Fibroblast of skin of back (primary cell): ENCODE measurements around the gene DIRAS1.
"Not testable (repeated sequence)": the region's sequence is repeated elsewhere in the genome, so short reads cannot be mapped to it uniquely, and the experiment has no call there.

ENCODE experiments used
- DNase-seq: peaks from one replicate; pipeline ENCODE4 v3.0.0-alpha.2; 2013

The DIRAS1 gene

DNA sequence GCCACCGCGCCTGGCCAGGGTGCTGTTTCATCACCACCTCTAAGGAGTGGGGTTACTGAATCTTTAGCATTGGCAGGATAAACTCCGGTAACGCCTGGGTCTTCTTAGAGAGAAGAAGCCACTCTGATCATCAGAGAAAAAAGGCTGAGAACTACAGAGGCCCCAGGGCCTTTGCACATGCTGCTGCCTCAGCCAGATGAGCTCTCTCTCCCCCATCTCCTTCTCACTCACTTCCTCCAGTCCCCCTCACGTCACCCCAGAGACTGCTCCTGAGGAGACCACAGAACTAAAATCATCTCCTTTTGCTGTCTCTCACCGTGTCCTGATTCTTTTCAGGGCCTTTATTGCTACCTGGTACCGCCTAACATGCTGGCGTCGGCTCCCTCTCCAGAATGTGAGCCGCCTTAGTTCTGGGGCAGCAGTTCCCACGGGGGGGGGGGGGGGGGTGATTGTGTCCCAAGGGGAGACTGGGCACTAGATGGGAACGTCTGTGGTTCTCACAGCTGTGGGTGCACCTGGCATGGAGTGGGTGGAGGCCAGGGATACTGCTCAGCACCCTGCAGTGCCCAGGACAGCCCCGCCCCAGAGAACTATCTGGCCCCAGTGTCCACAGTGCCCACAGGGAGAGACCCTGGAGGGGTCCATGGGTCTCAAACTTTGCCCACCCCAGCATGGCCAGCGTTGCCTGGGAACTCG lies 5.1 kb upstream of the DIRAS1 start:
- no peak for DNase-seq

DNA sequence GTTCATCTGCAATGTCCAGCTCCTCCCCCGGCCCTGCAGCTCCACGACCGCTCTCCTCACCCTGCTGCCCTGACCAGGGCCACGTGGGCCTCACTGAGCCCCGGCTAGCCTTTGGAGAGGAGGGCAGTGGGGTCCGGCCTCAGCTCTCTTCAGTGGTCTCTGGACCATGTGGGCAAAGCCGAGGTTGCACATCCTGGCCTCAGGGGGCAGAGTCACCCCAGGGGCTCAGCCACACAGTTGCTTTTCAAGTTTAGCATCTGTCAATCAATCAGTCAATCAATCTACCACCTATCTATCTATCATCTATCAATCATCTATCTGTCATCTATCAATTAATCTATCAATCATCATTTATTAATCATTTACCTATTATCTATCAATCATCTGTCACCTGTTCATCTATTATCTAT lies 3.0 kb upstream of the DIRAS1 start:
- DNase-seq: no peak

DNA sequence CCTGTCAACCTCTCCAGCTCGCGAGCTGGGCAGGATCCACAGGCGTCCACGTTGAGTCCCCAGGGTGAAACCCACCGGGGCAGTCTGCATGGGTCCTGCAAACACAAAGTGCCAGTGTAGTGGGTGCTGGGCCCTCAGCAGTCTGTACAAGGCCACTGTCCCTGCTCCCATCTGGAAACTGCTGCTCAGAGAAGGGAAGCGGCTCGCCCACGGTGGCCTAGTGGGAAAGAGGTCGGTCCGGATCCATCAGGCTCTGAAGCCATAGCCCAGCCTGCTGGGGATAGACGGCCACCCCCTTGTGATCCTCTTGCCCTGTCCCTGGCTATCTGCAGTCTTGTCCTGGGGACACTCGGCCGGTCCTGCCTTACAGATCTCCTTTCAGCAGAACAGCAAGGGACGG lies 2.6 kb upstream of the DIRAS1 start:
- DNase-seq: no peak

DNA sequence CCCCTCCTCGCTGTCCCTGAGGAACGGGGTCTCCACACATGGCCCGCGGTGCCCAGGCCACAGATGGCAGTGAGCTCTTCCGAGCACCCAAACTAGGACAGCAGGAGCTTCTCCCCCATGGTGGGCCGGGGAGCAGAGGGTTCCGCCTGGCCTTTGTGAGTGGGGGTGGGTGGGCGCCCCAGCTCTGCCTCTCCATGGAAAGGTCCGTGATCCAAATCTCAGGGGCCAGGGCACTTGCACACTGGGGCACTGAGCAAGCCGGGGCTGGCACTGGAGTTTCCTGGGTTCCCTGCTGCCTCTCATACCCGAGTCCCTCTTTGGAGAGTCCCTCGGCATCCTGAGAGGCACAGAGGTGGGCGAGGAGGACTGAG lies 2.2 kb upstream of the DIRAS1 start:
- no peak for DNase-seq

DNA sequence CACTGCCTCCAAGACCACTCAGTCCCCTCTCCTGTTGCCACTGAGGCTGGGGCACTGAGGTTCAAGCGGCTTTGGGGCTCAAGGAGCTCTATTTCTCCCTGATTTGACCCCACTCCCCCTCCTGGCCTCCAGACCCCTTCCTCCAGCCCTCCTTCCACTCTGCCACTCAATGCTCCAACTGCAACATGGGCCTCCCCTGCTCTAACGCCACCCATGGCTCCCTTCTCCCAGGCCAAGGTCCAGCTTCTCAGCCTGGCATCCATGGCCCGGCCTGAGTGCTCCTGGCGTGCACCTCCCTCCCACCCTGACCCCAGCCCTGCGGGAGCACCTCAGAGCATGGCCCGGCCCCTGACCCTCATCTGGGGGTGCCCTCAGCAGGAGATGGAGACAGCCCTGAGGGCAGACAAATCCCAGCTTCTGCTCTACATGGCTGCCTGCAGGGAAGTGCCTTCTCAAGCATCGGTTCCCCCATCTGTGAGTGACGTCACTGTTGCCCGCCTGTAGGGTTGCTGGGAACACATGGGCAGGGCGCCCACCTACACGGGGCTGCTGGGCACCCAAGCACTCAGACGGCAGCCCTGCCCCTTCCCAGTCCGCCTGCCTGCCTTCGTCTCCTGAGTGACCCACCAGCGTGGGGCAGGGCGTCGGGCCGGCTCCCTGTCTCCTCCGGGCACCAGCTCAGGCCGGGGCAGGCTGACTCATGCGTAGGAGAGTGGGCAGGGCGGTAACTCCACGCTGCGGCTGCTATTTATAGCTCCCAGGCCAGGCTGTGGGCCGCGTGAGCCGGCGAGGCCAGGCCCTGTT lies 1.6 kb upstream of the DIRAS1 start:
- peak; percentile 60 for DNase-seq

DNA sequence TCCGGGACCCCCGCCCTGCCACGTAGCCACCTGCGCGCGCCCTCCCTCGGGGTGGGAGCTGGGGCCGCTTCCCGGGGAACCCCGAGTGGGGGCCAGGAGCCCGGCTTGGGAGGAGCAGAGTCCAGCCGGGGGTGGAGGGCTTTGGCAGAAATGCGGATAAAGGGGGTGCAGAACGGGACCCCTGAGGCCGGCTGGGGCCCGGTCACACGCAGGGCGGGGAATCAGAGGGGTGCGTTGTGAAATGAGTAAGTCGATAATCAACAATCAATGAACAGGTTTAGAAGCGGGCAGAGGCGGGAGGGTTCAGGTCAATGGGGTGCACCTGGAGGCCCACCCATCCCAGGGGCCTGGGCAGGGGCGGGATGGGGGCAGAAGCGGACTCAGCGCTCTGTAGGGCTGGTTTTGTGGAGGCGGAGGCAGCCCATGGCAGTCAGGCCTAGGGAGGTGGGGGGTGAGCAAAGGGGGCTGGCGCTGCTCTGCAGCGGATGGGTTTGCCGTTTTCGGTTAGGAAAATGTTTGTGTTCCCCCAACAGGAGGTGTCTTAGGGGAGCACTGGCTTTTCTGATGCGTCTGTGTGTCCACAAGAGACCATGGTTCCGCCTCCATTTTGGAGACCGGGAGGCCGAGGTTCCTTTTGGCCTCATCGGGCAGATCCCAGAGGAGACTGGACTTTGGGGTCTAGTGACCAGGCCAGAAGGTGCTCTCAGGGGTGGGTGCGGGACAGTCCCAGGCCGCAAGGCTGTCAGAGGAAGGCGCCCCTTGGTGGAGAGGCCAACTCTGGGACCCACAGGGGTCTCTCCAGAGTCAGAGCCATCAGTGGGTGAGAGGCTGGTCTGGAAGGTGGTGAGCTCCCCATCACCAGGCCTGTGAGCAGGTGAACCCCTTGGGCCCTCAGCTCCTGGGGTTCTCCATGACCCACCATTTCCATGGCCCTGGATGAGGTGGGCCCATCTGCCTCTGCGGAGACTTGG lies 683 bp upstream of the DIRAS1 start:
- DNase-seq: no peak

DNA sequence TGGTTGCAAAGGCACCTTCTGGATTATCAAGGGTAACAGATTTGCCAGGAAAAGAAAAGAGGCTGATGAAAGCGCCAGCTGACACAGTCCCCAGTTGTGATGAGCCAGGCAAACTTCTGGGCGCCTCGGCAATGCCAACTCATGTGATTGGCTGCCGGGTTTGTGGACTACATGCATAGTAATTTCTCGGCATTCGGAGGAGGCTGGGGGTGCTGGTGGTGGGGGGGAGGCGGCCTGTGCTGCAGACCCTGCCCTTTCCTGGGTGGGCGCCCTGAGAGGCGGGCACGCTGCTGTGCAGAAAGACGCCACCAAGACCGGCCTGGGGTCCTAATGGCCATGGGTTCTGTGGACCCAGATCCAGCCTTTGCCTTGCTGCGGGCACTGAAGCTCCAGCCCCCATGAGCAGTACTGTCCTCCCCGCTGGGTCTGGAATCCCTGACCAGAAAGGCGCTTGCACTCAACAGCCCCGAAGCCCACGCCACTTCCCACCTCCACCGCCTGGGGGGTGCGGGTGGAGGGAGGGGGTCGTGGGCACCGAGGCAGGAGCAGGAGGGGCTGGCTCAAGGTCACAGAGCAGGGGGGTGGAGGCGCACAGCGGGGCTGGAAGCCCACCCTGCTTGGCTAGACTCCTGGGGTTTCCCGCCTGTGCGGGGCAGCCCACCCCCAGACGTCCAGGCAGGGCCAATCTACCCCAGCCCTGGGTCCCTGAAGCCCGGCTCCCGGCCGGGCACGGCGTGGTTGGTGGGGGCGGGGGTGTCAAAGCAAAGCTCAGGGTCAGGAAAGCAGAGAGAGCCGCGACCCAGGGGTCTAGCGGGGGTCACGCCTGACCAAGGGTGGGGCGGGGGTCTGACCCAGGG lies 1.0 kb downstream of the DIRAS1 start:
- peak; percentile 23 for DNase-seq

DNA sequence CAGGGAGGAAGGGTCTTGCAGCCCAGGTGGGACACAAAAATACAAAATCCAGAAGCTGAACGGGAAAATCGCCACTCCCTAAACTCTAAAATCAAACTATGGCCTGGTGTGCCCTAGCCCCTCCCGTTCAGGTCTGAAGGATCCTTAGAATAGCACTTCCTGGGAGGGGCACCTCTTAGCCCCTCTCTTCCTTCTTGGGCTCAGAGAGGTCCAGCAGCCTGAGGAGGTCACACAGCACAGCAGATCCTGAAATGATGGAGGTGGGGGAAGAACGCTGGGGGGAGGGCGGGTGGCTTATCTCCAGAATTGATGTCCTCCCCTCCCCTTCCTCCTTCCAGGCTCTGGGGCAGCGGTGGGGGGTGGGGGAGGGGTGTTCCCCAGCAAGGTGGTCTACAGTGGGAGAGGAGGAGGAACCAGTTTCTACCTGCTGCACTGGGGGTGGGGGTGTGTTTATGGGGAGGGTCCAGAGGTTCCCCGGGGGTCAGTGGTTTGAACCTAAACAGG lies 1.9 kb downstream of the DIRAS1 start:
- no peak for DNase-seq

DNA sequence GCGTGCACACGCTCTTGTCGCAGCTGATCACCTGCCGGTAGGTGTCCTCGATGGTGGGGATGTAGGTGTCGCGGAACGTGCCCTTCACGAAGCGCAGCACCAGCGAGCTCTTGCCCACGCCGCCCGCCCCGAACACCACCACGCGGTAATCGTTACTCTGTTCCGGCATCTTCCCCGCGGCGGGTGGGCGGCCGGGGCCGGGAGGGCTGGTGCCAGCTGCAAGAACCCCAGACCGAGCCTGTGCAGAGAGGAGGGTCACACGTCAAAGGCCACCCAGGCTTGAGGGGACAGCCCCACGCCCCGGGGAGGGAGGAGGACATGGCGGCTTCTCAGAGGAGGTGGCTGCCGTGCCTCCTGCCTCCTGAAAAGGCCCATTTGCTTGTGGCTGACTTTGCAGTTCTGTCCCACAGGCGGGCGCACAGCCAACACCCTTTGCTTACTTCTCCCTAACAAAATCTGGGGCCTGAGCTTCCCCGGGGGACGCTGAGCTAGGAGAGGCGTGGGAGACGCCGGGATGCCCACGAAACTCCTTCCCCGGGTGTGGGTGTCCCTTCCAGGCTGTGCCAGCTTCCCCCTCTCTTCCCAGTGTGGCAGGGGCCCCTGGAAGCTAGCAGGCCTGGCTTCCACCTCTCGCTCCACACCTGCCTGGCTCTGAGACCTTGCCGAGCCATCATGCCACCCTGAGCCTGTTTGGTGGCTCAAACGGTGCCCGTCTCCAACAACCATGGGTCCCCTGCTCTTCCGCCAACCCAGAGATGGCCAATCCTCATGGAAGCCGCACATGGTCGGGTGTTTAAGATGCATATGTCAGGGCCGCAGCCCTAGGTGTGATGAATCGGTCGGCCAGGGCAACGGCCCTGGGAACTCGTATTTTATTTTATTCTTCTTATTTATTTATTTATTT lies 3.3 kb downstream of the DIRAS1 start:
- DNase-seq: no peak

DNA sequence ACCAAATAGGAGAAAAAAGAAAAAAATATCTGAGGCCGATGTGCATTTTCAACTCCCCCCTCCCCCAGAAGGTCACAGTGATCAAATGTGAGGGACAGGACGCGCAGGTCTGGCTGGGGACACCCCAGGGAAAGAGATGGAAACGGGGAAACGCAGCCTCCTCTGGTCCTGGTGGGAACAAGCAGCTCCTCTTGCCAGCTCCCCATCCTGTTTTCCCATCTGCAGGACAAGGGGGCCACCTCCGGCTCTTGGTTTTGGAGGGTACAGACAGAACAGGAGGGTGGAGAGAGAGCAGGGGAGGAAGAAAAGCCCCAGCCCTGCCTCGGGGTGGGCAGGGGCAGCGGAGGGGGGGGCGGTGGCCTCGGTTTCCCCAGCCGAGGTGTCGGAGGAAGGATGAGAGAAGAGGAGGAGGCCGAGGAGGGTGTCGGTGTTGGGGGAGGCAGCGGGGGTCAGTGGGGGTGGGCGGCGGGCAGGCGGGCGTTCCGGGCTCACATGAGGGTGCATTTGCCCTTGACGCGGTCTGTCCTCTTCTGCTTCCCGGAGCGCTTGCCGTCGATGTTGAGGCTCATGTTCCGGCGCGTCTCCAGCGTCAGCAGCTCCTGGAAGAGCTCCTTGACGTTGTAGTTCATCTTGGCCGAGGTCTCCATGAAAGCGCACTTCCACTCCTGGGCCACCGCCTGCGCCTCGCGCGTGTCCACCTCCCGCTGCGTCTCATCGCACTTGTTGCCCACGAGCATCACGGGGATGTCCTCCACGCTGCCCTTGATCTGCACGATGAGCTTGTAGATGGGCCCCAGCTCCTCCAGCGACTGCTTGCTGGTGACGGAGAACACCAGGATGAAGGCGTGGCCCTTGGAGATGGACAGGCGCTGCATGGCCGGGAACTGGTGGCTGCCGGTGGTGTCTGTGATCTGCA lies 4.2 kb downstream of the DIRAS1 start:
- DNase-seq: no peak

DNA sequence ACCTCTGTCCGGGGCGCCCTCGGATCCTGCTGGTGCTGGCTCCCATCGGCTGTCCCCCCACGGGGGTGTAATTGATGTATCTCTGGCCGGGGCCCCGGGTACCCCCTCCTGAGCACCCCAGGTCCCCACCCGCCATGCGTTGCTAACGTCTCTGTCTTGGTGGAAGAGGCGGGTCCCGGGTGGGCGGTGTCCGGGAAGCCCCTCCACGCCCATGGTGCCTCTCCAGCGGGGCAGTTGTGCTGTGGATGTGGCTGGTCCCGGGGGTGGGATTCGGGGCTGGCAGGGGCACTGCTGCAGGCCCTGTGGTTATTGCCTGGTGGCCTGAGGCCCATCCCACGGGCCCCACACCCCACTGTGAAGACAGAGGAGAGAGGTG lies 4.9 kb downstream of the DIRAS1 start:
- no peak for DNase-seq

DNA sequence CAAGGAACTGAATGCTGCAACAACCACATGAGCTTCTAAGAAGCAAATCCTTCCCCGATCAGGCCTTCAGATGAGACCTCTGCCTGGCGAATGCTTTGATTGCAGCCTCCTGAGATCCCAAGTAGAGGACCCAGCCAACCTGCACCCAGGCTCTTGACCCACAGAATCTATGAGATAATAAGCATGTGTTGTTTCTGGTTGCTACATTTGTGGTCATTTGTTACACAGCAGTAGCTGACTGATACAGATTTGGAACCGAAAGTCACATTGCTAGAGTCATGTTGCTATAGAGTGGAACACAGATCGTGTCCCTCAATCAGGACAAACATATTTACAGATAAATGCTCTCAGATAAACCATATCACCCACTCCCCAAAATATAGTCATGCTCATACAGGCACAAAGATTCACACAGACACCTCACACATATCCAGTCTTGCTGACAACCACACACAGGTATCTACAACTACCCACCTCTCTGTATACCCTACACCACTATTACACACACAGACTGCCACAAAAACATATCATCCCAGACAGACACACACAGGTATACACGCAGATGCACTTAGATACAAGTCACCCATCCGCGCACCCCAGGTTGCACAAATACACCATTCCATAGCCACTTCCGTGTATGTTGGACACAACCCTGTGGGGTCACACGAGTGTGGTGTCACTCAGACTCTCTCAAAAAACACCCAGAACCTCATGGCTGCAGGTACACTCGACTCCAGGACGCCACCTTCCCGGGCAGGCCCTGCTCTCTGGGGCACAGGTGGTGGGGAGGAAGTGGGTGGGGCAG lies 5.5 kb downstream of the DIRAS1 start:
- DNase-seq: no peak

DNA sequence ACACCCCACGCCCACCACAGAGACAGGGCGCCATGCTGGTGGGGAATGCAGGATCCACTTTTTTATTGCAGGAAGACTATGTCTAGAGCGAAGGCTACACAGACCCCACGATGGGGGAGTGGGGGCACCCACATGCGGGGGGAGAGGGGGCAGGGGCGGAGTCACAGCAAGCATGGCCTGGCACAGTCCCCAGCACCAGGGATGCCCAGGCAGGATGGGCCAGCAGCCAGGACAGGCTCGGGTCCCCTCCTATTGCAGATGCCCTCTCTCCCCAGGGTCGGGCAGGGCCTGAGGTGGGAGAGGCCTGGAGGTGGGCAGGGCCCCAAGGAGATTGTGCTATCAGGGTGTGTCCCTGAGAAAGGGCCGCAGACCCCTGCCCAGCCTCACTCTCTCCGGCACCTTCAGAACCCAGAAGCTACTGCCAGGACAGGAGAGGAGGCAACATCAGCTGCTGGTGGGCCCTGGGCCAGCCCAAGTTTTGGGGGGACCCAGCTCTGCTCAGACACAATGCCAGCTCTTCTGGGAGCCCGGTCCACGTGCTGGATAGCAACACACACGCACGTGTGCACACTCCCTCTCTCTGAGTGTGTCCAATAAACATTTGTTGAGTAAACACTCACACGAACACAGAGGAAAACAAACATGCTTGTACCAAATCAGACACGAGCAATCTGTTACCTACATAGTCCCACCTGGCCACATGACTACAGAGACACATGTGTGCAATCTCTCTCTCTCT lies 6.5 kb downstream of the DIRAS1 start:
- DNase-seq: no peak

DNA sequence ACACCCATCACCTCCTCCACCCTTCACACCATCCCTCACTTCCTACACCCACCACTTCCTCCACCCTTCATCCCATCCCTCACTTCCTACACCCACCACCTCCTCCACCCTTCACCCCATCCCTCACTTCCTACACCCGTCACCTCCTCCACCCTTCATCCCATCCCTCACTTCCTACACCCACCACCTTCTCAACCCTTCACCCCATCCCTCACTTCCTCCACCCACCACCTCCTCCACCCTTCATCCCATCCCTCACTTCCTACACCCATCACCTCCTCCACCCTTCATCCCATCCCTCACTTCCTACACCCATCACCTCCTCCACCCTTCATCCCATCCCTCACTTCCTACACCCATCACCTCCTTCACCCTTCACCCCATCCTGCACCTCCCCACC lies 7.1 kb downstream of the DIRAS1 start:
- not testable (repeated sequence) for DNase-seq

DNA sequence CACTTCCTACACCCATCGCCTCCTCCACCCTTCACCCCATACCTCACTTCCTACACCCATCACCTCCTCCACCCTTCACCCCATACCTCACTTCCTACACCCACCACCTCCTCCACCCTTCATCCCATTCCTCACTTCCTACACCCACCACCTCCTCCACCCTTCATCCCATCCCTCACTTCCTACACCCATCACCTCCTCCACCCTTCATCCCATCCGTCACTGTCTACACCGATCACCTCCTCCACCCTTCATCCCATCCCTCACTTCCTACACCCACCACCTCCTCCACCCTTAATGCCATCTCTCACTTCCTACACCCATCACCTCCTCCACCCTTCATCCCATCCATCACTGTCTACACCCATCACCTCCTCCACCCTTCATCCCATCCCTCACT lies 8.0 kb downstream of the DIRAS1 start:
- DNase-seq: not testable (repeated sequence)

DNA sequence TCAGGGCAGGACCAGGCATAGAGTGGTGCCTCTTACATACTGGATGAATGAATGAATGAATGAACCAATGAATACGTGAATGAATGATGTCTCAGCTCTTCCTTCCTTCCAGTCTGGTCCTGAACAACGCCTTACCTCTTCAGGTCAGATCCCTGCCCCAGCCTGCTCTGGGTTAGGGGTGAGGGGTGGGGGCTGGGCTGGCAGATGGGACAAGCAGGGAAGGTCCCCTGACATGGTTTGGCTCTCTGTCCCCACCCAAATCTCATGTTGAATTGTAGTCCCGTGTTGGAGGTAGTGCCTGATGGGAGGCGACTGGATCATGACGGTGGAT lies 9.3 kb downstream of the DIRAS1 start:
- DNase-seq: no peak

DNA sequence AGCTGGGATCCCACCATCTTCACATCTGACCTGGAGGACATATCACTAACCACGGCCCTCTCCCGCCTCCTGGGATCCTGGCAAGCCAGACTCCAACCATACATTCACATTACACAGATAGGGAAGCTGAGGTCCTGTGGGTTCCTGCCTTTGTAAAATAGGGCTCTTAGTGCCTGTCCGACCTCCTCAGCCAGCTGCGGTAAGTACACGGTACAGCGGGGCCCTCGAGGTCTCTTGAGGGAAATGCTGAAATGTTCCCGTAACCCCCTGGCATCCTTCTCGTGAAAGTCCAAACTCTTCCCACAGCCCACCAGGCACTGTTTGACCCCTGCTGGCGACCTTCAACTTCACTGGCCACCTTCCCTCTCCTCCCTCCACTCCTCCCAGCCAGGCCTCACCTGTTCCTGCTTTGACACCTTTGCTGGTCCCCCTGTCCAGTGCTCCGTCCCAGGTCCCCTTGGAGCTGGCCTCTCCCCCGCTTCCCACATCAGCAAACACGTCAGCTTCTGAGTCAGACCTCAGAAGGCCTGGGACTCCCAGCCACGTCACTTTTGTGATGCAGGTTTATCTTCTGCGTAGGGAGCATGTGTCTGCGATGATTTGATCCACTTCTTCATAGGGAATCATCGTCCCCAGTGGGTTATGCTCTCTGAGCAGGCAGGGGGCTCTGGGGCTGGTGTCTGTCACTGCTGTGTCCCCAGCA lies 9.8 kb downstream of the DIRAS1 start:
- peak; percentile 33 for DNase-seq

DNA sequence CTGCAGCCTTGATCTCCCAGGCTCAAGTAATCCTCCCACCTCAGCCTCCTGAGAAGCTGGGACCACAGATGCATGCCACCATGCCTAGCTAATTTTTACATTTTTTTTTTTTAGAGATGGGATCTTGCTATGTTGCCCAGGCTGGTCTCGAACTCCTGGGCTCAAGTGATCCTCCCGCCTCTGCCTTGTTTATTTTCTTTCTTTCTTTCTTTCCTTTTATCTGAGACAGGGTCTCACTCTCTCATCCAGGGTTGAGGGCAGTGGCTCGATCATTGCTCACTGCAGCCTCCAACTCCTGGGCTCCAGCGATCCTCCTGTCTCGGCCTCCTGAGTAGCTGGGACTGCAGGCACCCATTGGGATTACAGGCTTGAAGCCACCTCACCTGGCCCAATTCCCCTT lies 14.9 kb downstream of the DIRAS1 start:
- DNase-seq: no peak
